ENCODE results near the gene CCNH.

CCNH gene

GRCh38 chr5:87412630-87413342 lies at the start of gene CCNH:
TSS of gene CCNH (minus strand) at chr5:87412930. CDS start at chr5:87412794, 136 bp downstream.
- DNase-seq (ENCODE audit: low read depth in 3 of 3), result peak; percentile 89 to 94 (median 92)

- DNase-seq (ENCODE audit: low read depth in 3 of 3), result no peak
Measured at GRCh38 chr5:87457706-87458105, 45.0 kb upstream of the CCNH start.

GRCh38 chr5:87453801-87454200 lies 41.1 kb upstream of the CCNH start:
- DNase-seq (ENCODE audit: low read depth in 3 of 3), result no peak

GRCh38 chr5:87452837-87453236 lies 40.1 kb upstream of the CCNH start:
- DNase-seq (ENCODE audit: low read depth in 3 of 3), result no peak

DNA sequence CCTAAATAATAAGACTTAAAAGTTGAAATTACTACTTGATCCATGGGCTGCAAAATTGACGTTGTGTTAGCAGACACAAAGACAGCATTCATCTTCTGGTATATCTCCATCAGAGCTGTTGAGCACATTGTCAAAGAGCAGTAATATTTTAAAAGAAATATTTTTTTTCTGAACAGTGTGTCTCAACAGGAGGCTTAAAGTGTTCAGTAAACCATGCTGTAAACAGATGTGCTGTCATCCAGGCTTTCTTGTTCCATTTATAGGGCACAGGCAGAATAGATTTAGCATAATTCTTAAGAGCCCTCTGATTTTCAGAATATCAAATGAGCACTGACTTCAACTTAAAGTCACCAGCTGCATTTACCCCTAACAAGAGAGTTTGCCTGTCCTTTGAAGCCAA lies 29.7 kb upstream of the CCNH start:
- DNase-seq (ENCODE audit: low read depth in 3 of 3), result no peak

- no peak for DNase-seq (ENCODE audit: low read depth in 3 of 3)
Measured at GRCh38 chr5:87438231-87438630, 25.5 kb upstream of the CCNH start.

- no peak for DNase-seq (ENCODE audit: low read depth in 3 of 3)
Measured at GRCh38 chr5:87437724-87438123, 25.0 kb upstream of the CCNH start.

GRCh38 chr5:87435144-87435694 lies 22.5 kb upstream of the CCNH start:
- no peak for DNase-seq (ENCODE audit: low read depth in 3 of 3)

- no peak for DNase-seq (ENCODE audit: low read depth in 3 of 3)
Measured at GRCh38 chr5:87434461-87434860, 21.7 kb upstream of the CCNH start.

DNA sequence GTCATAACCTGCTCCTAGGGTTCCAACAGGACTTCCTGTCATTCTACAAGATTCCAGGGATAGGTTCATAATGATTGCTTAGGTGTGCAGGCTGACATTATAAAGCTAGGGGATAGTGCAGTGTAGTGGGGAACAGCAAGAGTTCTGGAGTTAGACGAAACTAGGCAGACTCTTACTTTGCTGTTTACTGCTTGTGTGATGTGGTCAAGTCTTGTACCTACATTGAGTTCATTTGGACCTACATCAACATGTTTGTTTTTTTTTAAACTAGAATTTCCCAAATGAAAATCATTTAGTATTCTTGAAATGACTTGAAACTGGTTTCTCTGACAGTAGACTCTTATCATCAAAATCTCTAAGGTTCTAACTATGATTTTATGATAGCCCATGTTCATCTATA lies 21.2 kb upstream of the CCNH start:
- no peak for DNase-seq (ENCODE audit: low read depth in 3 of 3)

DNA sequence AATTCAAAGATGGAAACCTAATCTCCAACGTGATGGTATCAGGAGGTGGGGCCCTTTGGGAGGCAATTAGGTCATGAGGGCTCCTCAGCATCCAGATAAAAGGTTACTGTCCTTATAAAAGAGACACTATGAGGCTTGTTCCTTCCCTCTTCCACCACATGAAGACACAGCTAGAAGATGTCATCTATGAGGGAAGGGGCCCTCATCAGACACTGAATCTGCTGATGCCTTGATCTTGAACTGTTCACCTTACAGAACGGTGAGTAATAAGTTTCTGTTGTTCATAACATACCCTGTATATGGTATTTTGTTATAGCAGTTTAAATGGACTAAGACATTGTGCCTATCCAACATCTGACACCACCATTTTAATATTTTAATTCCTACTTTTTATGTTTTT lies 19.7 kb upstream of the CCNH start:
- no peak for DNase-seq (ENCODE audit: low read depth in 3 of 3)

DNA sequence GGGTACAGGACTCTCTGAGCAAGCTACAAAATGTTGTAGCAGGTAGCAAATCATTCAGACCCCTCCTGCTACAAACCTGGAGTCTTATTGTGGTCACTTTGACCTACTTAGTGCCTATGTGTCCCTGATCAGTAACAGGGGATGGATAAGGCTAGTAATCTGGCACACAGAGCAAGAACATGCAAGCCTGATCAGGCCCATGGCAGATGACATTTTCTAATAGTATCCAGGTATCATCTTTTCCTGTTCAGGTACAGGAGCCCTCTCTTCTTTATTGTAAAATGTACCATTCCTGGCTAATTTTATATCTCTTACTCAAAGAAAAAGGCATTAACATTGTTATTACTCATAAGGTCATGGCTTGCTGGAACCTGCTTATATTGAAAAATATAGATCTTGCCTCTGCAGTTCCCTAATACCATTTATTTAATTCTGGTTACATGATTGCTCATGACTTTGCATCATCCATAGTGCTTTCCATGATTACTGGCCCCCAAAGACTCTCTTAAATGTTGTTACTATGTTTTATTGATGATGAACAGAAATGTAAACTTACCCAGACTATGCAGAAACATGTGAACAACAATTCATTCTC lies 18.2 kb upstream of the CCNH start:
- no peak for DNase-seq (ENCODE audit: low read depth in 3 of 3)

DNA sequence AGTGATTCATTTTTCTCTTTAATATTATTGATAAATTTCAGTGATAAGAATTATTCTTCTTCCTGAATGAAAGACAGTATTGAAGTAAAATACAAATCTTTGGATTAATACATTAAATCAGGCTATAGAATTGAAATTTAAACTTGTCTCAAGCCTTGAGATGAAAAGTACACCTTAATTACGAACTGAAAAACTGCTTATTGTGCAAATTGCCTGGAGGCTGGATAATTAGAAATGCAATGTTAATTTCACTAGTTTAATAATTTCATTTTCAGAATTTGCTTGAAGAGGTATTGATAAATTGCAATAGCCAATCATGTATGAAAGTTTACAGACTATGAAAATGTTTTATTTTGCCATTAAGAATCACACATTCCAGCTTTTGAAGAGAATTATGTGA lies 11.0 kb upstream of the CCNH start:
- no peak for DNase-seq (ENCODE audit: low read depth in 3 of 3)

- no peak for DNase-seq (ENCODE audit: low read depth in 3 of 3)
Measured at GRCh38 chr5:87421307-87421706, 8.6 kb upstream of the CCNH start.

GRCh38 chr5:87418506-87418905 lies 5.8 kb upstream of the CCNH start:
- DNase-seq (ENCODE audit: low read depth in 3 of 3), result no peak

GRCh38 chr5:87413343-87413645 lies 564 bp upstream of the CCNH start:
- DNase-seq (ENCODE audit: low read depth in 3 of 3), result no peak

- peak in 1 of 3 donors; percentile 13 for DNase-seq (ENCODE audit: low read depth in 3 of 3)
Measured at GRCh38 chr5:87411973-87412629, 629 bp downstream of the CCNH start.

- DNase-seq (ENCODE audit: low read depth in 3 of 3), result no peak
Measured at GRCh38 chr5:87411586-87411972, 1.2 kb downstream of the CCNH start.

- DNase-seq (ENCODE audit: low read depth in 3 of 3), result no peak
Measured at GRCh38 chr5:87410931-87411330, 1.8 kb downstream of the CCNH start.

DNA sequence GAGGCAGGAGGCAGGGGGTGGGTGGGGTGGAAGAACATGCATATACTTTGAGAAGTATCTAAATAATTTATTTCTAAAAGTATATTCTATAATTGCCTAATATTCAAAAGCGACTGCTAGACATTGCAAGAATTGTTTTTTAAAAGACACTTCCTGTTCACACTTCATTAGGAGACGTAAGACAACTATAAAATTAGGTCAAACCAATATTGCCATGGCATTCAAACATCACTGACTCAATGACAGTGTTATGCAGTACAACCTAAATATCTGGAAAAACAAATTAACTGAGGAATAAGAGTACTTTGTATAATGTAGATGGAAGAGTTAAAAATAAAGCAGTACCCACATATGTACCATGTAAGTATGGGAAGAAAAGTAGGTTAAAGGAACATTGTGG lies 4.5 kb downstream of the CCNH start:
- DNase-seq (ENCODE audit: low read depth in 3 of 3), result no peak

DNA sequence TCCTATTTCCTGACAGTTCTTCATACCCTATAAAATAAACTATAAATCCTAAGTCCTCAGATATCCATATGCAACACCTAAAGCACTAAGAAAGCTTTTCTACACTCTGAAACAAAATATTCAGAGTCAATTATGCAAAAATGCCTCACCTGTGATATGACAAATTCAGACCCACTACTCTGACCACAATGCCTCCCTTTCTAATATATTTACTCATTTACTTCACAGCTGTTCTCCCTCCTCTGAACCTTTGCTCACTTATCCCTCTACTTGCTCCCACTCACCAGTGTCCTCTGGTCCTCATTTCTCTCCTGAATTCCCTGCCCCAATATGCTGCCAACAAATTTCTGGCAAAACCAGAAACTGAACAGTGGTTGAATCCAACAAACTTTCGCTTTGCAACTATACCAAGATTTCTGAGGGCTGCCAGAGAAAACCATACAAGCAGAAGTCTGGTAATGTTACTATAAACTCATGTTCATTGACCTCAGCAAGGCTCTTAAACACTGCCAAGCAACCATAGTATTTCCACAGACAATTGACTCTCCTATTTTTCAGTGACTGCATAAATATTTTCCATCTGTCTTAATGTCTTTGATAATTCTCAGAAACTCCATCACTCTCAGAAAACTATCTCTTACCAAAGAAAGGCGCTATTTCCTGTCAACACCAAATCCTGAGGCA lies 7.1 kb downstream of the CCNH start:
- no peak for DNase-seq (ENCODE audit: low read depth in 3 of 3)

GRCh38 chr5:87404359-87404758 lies 8.4 kb downstream of the CCNH start:
- DNase-seq (ENCODE audit: low read depth in 3 of 3), result no peak

DNA sequence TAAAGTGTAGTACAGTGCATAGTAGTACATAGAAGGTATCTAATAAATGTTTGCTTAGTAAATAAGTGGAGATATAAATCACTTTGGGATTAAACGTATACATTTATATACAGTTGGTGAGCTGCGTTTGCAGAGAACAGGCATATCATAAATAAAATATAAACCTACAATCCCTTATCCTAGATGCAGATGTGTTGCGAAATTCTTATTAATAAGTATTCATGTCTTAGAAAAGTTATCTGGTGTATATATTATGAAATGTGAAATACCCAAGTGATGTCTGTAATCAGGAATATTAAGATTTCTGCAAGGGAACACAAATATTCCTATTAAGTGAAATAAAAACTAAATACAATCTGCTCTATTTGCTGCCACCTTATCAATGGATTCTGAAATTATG lies 8.8 kb downstream of the CCNH start:
- DNase-seq (ENCODE audit: low read depth in 3 of 3), result no peak
